IPS-18c (cell line): ENCODE data around the gene GMCL1.

Experiments used
- H3K4me3 ChIP-seq: 2 replicates; pipeline ENCODE4 v1.7.0; 2013; ENCODE audit warnings: low read depth, mild to moderate bottlenecking, low read length, moderate library complexity; ENCODE audit not compliant: insufficient read depth
- H3K9me3 ChIP-seq: one replicate; pipeline ENCODE4 v1.6.1; 2013; ENCODE audit warnings: mild to moderate bottlenecking, low read length, moderate library complexity; ENCODE audit not compliant: control insufficient read depth, insufficient read depth

The GMCL1 gene, protein sequence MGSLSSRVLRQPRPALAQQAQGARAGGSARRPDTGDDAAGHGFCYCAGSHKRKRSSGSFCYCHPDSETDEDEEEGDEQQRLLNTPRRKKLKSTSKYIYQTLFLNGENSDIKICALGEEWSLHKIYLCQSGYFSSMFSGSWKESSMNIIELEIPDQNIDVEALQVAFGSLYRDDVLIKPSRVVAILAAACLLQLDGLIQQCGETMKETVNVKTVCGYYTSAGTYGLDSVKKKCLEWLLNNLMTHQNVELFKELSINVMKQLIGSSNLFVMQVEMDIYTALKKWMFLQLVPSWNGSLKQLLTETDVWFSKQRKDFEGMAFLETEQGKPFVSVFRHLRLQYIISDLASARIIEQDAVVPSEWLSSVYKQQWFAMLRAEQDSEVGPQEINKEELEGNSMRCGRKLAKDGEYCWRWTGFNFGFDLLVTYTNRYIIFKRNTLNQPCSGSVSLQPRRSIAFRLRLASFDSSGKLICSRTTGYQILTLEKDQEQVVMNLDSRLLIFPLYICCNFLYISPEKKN

DNA sequence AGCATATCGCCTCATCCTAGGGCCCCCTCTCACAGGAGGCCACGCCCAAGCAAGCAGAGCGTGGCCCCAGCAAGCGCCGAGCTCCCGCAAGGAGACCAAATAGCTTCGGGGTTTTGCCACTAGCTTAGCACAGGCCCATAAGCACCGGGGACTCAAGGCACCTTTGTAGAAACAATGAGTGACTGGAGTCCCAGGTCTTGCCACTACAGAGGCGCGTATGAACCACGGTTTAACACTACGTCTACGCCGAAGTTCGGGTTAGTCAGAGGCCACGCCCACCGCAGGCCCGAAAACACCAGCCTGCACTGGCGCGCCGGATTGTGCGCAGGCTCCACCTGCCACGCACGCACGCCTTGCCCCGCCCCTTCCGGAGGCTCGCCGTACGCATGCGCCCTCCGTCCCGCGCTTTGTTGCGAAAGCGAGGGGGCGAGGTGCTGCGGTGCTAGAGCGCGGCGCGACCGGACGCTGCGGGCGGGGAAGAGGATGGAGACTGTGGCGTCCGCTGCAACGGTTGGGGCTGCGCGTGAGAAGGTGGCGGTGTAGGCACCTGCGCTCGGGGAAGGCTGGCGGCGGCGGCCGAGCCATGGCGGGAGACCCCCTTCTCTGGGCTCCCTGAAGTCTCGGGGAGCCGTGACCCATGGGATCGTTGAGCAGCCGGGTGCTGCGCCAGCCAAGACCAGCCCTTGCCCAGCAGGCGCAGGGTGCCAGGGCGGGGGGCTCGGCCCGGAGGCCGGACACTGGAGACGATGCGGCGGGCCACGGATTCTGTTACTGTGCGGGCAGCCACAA is at the start of gene GMCL1:
TSS of gene GMCL1 (plus strand) at position 405 of the 789 bp plus-strand sequence. CDS start at position 638, 233 bp downstream.
- no peaks in the 10 kb centered on the region for H3K9me3 ChIP-seq
- peak within 1 kb of the TSS; percentile 88 for H3K4me3 ChIP-seq

DNA sequence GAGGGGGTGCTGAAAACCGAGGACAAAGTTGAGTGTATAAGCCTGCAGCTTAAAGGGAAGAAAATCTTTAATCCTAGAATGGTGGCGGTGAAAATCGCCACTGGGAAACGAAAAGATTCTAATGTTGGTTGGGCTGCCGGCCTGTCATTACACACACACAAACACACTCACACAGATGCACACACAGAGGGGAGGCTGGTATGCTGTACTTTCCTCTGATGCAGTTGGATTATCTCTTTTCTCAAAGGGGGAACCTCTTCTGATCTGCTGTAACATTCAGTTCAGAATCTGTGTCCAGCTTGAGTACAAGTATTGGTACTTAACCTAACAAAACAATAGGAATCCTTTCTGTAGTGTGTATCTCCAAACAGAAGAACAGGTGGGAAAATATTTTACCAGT is 48.5 kb upstream of the GMCL1 start:
- Histone ChIP-seq H3K4me3 (no peak overlapping the region), H3K9me3 (peaks cover 2% of the 10 kb centered on the region)

- H3K9me3 ChIP-seq: no peaks in the 10 kb centered on the region
- no peak overlapping the region for H3K4me3 ChIP-seq
Measured at GRCh38 chr2:69781321-69782248, 47.9 kb upstream of the GMCL1 start.

- no peaks in the 10 kb centered on the region for H3K9me3 ChIP-seq
- no peak overlapping the region for H3K4me3 ChIP-seq
Measured at GRCh38 chr2:69784228-69784627, 45.2 kb upstream of the GMCL1 start.

DNA sequence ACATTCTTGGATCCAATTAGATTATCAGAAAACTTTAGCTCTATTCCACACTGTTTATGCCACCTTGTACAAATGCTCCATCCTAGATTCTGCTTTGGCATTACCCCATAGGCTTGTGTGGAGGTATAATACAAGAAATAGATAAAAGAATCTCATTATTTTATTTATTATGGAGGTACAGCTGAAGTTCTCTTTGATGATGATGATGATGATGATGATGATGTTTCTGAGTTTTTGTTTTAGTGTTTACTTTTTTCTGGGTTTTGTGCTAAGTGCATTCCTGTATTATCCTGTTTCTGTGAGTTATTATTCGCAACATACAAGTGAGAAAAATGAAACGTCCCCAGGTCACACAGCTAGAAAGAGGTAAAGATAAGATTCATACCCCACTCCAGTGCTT is 44.1 kb upstream of the GMCL1 start:
- no peak overlapping the region for H3K4me3 ChIP-seq
- no peaks in the 10 kb centered on the region for H3K9me3 ChIP-seq

DNA sequence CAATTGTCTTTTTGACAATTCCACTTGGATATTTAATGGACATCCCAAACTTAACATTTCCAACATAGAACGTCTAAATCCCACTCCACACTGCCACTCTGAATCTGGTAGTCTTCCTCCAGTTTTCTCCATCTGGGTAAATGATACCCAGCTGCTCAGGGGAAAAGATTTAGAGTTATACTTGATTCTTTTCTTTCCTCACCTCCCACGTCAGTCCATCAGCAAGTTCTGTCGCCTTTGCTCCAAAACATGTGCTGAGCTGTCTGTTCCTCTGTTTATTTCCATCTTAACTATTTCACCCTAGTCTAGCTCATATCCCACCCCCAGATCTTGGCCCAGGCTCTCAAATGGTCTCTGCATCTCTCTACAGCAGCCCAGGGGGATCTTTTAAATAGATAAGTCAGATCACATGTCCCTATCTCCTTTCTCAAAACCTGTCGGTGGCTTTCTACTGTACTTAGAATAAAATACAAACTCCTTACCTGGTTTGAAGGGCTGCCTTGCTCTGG is 43.4 kb upstream of the GMCL1 start:
- Histone ChIP-seq H3K9me3 (no peaks in the 10 kb centered on the region), H3K4me3 (no peak overlapping the region)

DNA sequence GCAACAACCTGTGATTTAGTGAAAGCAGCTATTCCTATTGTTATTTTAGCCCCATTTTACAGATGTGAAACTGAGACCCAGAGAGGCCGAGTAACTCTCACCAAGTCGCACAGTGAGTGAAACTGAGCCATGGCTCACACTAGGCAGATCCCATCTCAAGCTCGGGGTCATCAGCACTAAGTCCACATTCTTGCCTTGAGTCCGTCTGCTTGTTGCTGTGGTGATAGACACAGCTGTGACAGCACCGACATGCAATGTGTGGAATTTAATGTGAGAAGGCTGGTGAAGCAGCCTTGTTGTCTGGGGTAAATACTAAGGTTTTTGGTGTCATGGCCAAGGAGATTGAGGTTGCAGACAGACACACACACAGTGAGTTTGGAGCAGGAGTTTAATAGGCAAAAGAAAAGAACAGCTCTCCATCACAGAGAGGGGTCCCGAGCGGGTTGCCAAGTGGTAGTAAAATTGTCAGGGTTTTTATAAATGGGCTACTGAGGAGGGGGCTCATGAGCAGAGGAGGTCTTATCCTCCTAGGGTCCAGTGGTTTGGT is 40.2 kb upstream of the GMCL1 start:
- Histone ChIP-seq H3K9me3 (no peaks in the 10 kb centered on the region), H3K4me3 (no peak overlapping the region)

DNA sequence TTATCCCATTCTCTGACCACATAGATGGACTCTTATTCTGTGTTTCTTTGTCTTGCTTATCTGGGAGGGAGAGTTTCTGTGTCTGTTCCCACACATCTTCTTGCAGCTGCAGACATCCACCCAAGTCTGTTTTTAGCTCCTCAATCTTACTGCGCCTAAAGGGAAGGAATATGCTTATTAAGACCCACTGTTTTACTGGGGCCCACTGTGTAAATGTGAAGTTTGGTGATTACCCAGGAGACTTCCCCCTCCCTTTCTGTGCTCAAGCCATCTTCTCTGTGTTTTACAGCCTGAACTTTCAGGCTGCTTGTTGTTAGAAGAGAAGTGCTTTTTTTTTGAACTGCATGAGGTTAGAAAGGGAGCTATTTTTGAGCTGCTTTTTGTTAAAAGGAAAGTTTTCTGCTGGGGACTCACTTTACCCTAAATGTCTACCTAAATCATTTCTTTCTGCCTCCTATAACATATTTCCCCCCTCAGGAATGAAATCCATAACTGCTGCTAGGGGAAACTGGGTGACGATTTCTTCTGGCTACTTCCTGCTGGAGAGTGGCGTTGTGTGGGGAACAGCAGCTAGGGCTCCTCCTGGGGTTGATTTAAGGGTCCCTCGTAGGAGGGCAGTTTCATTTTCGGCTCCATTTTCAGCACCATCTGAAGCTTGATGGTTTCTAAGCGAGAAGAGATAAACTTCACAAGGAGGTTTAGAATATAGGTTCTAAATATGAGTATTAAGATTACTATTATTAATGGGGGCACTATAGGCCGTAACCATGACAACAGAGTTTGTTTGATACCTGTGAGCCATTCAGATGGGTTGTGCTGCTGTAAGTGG is 39.5 kb upstream of the GMCL1 start:
- Histone ChIP-seq H3K4me3 (no peak overlapping the region), H3K9me3 (no peaks in the 10 kb centered on the region)

DNA sequence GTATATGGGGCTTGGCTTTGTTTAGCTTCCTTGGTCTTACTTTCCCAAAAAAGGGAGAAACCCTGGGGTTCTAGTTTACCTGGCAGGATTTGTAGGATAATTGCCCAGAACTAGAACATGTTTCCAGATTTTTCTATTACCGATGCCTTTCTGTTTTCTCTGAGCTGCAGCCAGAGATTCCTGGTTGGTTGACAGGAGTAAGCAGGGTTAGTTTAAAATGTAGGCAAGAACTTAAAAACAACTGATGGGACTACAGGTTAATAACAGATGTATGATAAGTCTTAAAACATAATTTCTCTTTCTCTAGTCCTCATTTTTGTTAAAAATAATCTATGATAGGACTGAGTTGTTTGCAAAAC is 38.9 kb upstream of the GMCL1 start:
- H3K9me3 ChIP-seq: no peaks in the 10 kb centered on the region
- no peak overlapping the region for H3K4me3 ChIP-seq

GRCh38 chr2:69791045-69791444 is 38.4 kb upstream of the GMCL1 start:
- no peak overlapping the region for H3K4me3 ChIP-seq

DNA sequence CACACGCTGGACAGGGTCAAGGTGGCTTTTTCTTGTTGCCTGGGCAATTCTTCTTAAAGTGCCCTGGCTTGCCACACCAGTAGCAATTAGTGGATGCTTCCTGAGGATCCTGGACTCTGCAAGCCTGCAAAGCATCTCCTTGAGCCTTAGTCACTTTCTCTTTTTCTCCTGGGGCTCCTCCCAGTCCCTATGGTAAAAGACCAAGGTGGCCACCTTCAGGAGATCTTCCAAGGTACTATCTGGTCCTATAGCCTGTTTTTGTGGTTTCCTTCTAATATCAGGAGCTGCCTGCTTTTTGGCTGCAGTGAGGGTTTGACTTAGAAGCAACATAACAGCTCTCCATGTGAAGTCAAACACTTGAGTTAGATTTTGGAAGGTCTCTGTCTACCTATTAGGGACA is 33.3 kb upstream of the GMCL1 start:
- no peak overlapping the region for H3K4me3 ChIP-seq
- no peaks in the 10 kb centered on the region for H3K9me3 ChIP-seq

More at GRCh38 chr2:69791045-69791444, 38.4 kb upstream of the GMCL1 start:
- no peaks in the 10 kb centered on the region for H3K9me3 ChIP-seq

DNA sequence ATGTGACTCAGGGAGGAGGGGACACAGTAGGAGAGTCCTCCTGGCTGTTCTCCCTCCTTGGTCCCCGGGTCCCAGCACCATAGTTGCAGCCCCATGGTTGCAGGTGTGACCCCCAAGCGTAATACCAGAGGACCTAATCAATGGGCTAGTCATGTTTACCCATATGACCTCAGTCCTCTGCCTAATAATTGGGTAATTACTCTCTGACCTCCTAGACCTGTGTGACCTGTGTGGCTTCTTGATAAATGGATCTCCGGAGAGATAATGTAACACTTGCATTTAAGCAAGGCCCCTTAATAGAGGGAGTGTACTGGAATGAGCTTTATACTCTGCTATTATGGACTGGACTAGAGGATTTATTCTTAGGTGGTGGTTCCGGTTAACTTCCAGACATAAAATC is 32.2 kb upstream of the GMCL1 start:
- Histone ChIP-seq H3K4me3 (no peak overlapping the region), H3K9me3 (no peaks in the 10 kb centered on the region)

DNA sequence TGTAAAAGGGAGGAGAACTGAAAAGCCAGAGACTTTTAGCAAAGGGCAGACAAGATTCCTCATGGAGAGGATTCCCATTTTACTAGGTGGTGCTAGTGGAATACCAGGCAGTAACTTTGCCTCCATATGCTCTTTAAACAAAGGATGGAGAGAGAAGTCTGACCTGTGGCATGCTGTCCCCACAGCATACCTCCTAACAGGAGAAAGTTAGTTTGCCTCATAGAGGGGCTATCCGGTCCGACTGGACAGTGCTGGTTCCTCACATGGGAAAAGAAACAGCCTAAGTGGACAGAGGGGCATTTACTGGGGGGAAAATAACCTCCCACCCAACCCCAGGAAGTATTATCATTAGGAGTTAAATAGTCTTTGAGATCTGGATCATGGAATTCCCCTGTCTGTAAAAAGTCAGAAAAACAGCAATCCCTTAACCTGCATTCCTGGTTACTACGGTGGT is 31.6 kb upstream of the GMCL1 start:
- no peak overlapping the region for H3K4me3 ChIP-seq

DNA sequence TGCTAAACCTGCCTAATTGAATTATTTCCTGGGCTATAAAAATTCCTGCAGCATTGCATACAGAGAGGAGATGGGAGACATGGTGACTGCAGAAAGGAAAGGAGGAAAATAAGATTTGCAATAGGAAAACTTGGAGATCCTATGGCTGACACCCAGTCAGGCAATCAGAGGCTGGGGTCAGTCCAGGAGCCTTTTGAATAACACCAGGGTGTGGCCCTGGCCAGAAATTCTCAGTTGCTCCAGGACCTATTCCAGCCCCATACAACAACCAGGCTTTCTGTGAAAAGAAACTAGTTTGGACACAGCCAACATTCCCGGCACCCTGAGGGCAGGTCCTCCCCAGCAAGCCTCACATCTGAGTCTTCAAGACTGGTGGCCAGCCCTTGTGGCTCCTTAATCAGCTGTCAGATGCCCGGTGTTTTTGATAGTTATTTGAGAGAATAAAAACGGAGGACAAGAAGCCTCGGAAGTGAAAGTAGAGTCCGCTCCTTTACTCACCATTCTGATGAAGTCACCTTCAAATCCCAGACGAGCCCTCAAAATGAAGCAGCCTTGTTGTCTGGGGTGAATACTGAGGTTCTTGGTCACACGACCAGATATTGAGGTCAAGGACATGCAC is 31.1 kb upstream of the GMCL1 start:
- Histone ChIP-seq H3K9me3 (no peaks in the 10 kb centered on the region), H3K4me3 (no peak overlapping the region)

More for the DNA sequence above, 31.6 kb upstream of the GMCL1 start:
- no peaks in the 10 kb centered on the region for H3K9me3 ChIP-seq

DNA sequence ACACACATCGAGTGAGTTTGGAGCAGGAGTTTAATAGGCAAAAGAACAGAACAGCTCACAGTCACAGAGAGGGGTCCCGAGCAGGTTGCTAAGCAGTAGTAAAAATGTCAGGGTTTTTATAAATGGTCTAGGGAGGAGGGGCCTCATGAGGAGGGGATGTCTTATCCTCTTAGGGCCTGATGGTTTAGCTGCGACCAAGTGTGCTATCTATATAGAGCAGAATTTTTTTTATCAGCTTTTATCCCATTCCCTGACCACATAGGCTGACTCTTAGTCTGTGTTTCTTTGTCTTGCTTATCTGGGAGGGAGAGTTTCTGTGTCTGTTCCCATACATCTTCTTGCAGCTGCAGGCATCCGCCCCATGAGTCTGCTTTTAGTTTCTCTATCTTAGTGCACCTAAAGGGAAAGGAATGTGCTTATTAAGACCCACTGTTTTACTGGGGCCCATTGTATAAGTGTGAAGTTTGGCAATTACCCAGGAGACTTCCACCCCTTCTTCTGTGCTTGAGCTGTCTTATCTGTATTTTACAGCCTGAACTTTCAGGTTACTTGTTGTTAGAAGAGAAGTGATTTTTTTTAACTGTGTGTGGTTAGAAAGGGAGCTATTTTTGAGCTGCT is 30.4 kb upstream of the GMCL1 start:
- no peak overlapping the region for H3K4me3 ChIP-seq
- no peaks in the 10 kb centered on the region for H3K9me3 ChIP-seq
